Naive thymus-derived CD4-positive, alpha-beta T cell (primary cell): Measurements from ENCODE around the gene ZIM2. TPM values are rescaled to one million over a fixed set of nuclear protein-coding genes. Genes with fewer than 3 reads are reported as not detected.

Experiments used
- ATAC-seq: fragments of 150-1000 bp; cut with Tn5 transposase; 2 replicates; pipeline ENCODE4 v1.10.0; 2021; ENCODE audit warnings: mild to moderate bottlenecking, moderate library complexity
- CTCF ChIA-PET: fragments of 350-600 bp; sonication (Branson Sonifier 250); formaldehyde crosslinking; loops from one replicate; lab custom pipeline; 2021; ENCODE audit warnings: antibody characterized with exemption; lab: Charles Lee
- POLR2A ChIA-PET: fragments of 350-600 bp; sonication (Branson Sonifier 250); formaldehyde crosslinking; loops from one replicate; lab custom pipeline; 2021; ENCODE audit warnings: antibody characterized with exemption, inconsistent platforms; lab: Charles Lee
- DNase-seq, 9 donors: peaks; one replicate each; pipeline versions ENCODE4 v3.0.0 to v3.0.0-alpha.2; 2020 to 2022; ENCODE audit warnings: mixed read lengths in 1 of 9
- H3K27ac ChIP-seq: one replicate; pipeline ENCODE4 v1.7.0; 2013; ENCODE audit warnings: mild to moderate bottlenecking, low read depth, low read length, moderate library complexity
- H3K27me3 ChIP-seq, 2 donors: one replicate each; pipeline ENCODE4 v1.7.0; 2013; ENCODE audit warnings: low read length in 2 of 2, mild to moderate bottlenecking in 2 of 2, moderate library complexity in 2 of 2; ENCODE audit not compliant: control insufficient read depth in 2 of 2, insufficient read depth in 2 of 2
- H3K36me3 ChIP-seq, 3 experiments: 1 replicate in 2 of 3; 2 replicates in 1 of 3; pipeline ENCODE4 v1.7.0; 2013; ENCODE audit warnings: low read length in 3 of 3, mild to moderate bottlenecking in 3 of 3, moderate library complexity in 1 of 3; ENCODE audit not compliant: insufficient read depth in 3 of 3, control insufficient read depth in 2 of 3
- H3K4me1 ChIP-seq, 2 donors: one replicate each; pipeline ENCODE4 v1.7.0; 2013; ENCODE audit warnings: low read length in 2 of 2, mild to moderate bottlenecking in 2 of 2, moderate library complexity in 1 of 2; ENCODE audit not compliant: control insufficient read depth in 2 of 2, insufficient read depth in 2 of 2
- H3K4me3 ChIP-seq: 2 replicates; pipeline ENCODE4 v1.7.0; 2013; ENCODE audit warnings: mild to moderate bottlenecking, low read length
- H3K9me3 ChIP-seq, 3 experiments: 1 replicate in 2 of 3; 2 replicates in 1 of 3; pipeline ENCODE4 v1.7.0; 2013; ENCODE audit warnings: low read length in 3 of 3; ENCODE audit not compliant: control insufficient read depth in 2 of 3
- H3K27ac Mint-ChIP-seq, 9 donors: one replicate each; pipeline ENCODE4 v1.8.0; 2020 to 2022; ENCODE audit warnings: mixed read lengths in 9 of 9, mild to moderate bottlenecking in 8 of 9, moderate library complexity in 5 of 9, inconsistent platforms in 2 of 9
- H3K27me3 Mint-ChIP-seq, 5 donors: one replicate each; pipeline ENCODE4 v1.8.0; 2021 to 2022; ENCODE audit warnings: mixed read lengths in 5 of 5, mild to moderate bottlenecking in 1 of 5
- H3K36me3 Mint-ChIP-seq, 5 donors: one replicate each; pipeline ENCODE4 v1.8.0; 2020 to 2022; ENCODE audit warnings: mixed read lengths in 5 of 5, mild to moderate bottlenecking in 3 of 5, inconsistent platforms in 1 of 5
- H3K4me1 Mint-ChIP-seq, 7 donors: one replicate each; pipeline ENCODE4 v1.8.0; 2020 to 2022; ENCODE audit warnings: mixed read lengths in 7 of 7, mild to moderate bottlenecking in 3 of 7, inconsistent platforms in 1 of 7
- H3K4me3 Mint-ChIP-seq, 10 donors: one replicate each; pipeline ENCODE4 v1.8.0; 2020 to 2022; ENCODE audit warnings: mild to moderate bottlenecking in 10 of 10, mixed read lengths in 10 of 10, moderate library complexity in 6 of 10, inconsistent platforms in 2 of 10
- H3K9me3 Mint-ChIP-seq, 11 donors: one replicate each; pipeline ENCODE4 v1.8.0; 2020 to 2022; ENCODE audit warnings: mixed read lengths in 11 of 11, mild to moderate bottlenecking in 4 of 11, inconsistent platforms in 1 of 11, moderate library complexity in 1 of 11
- intact Hi-C, 2 donors: fragments of 100-400 bp; cut with micrococcal nuclease; formaldehyde crosslinking; loops; one replicate each; pipeline ENCODE4 v1.15.1; 2023
- polyA plus RNA-seq, 2 donors: library from polyadenylated mRNA; unstranded; fragments of 300-500 nt; fragmentation: Illumina TruSeq; gene quantifications; one replicate each; pipeline ENCODE4 v1.2.3, GENCODE V29; 2021
- total RNA-seq, 6 experiments: library from RNA in 5 of 6; stranded (reverse) in 5 of 6; gene quantifications; 1 replicate in 5 of 6; 2 replicates in 1 of 6; pipeline ENCODE4 v1.2.3 and lab custom pipeline; 2021 to 2026

Gene ZIM2
- total RNA-seq (not detected), polyA plus RNA-seq (not detected), total RNA-seq (lab: John Stamatoyannopoulos, UW) (not detected)

DNA sequence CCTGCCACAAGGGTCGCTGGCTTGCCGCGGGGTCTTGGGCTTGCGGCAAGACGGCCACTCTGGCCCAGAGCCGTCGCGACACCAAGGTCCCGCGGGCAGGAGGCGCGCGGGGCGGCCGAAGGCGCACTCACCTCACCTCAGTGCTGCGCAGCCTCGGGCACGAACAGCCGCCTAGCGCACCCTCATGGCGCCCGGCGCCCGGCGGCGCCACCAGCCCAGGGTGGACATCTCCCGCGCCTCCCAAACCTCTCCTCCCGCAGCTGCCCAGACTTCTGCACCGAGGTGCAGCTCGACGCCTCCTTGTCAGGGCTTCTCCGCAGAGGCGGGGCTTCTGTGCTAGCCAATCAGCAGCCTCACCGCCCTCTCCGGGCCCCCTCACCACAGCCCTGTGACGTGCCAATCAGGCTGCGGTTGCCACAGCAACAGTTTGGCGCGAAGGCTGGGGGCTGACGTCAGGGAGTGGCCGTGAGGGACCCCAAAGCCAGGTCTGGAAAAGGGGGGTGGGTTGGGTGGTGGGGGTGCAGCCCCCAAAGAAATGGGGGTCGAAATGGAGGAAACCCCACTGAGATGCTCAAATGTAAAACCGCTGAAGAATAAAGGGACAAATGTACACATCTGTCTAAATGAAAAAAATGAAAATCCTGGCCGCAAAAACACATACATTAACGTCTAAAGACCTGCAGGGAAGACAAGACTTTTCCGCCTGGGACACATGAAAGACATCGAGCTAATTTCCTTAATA lies at the start of gene ZIM2, which contains the start of gene PEG3:
ZIM2 (minus strand) TSS at position 276 of the 742 bp plus-strand sequence. CDS start 16,449 bp downstream, outside the sequence.
PEG3 (minus strand) TSS at position 276 of the 742 bp plus-strand sequence. CDS start 16,071 bp downstream, outside the sequence.
- Mint-ChIP-seq H3K27ac (peak within 1 kb of the TSS in 1 of 9 donors; percentile 59), H3K4me3 (peak within 1 kb of the TSS in 3 of 10 donors; percentile 9 to 35 (median 11)), H3K4me1 (peaks cover 0 to 5% (median 0%) of the 10 kb centered on the region in 7 donors), H3K36me3 (peaks cover 2 to 22% (median 12%) of the 10 kb centered on the region in 5 donors), H3K9me3 (peaks cover 15 to 50% (median 27%) of the 10 kb centered on the region in 11 donors), H3K27me3 (peaks cover 2 to 27% (median 20%) of the 10 kb centered on the region in 5 donors)
- intact Hi-C loops: no loop called here
- ATAC-seq (no peak), DNase-seq (no peak)
- ChIA-PET POLR2A (no interaction called here), CTCF (no interaction called here)
- Histone ChIP-seq H3K4me1 (no peaks in the 10 kb centered on the region), H3K36me3 (no peaks in the 10 kb centered on the region), H3K4me3 (no peak within 1 kb of the TSS), H3K27me3 (no peaks in the 10 kb centered on the region), H3K27ac (no peak within 1 kb of the TSS), H3K9me3 (peaks cover 0 to 50% (median 7%) of the 10 kb centered on the region in 3 experiments)

DNA sequence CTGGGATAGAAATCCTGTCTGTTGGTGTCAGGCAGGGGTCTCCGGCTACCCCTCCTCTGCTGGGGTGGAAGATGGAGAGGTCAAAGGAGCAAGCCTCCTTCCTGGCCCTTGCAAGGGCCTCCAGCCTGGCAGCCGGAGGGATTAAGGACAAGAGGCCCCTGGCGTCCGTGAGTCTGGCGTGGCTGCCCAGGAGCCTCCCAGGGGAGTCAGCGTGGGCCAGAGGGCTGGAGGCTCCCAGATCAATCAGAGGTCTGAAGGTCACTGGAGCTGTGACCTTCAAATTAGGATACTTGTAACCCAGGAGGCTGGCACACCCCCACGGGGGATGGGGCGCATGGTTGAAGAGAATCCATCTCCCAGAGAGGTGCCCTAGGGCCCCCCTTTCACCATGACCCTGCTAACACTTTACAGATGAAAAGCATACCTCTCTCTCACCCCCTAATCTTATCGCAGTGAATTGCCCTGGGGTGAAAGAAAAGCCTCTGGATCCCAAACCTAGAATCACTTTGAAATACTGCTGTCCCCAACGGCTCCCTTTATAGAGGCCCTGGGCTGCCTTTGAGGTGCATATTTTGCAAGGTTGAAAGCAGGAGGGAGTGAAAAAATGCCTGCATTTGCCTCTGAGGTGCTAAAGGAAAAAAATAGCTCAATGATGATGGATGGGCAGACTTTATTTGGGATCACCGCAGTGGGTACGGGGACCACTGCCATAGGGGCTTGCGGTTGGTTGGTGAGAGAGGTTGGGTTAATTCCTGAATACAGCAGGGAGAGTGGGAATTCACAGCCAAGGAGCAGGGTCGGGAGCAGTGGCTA lies 44.9 kb upstream of the ZIM2 start:
- peaks cover 3 to 29% (median 8%) of the 10 kb centered on the region in 5 donors for H3K36me3 Mint-ChIP-seq
- intact Hi-C loops: no loop called here

DNA sequence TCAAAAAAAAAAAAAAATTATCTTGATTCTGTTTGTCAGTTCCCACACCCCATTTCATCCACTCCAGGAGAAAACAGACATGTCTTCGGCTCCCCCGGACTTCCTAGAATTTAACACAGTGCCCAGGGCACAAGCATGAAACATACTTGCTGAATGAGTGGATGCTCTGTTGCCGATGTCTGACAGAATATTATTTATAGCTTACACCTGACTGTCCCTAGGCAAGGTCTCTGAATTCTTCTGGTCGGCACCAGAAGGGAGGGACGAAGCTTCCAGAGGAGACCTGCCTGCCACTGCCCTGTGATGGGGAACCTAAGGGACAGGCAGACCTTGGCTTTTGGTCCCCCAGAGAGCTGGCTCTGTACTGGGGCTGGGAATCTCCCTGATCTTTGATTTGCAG lies 43.9 kb upstream of the ZIM2 start:
- ChIA-PET CTCF (no interaction called here), POLR2A (no interaction called here)
- Histone ChIP-seq H3K9me3 (peaks cover 0 to 33% (median 0%) of the 10 kb centered on the region in 3 experiments), H3K4me1 (no peaks in the 10 kb centered on the region), H3K4me3 (no peak overlapping the region), H3K36me3 (no peaks in the 10 kb centered on the region), H3K27ac (no peak overlapping the region), H3K27me3 (no peaks in the 10 kb centered on the region)
- peaks cover 3 to 29% (median 11%) of the 10 kb centered on the region in 5 donors for H3K36me3 Mint-ChIP-seq
- no peak overlapping the region for H3K27ac Mint-ChIP-seq
- ATAC-seq: no peak
- H3K4me1 Mint-ChIP-seq: no peaks in the 10 kb centered on the region
- H3K27me3 Mint-ChIP-seq: peaks cover 0 to 4% (median 0%) of the 10 kb centered on the region in 5 donors
- H3K9me3 Mint-ChIP-seq: peaks cover 10 to 93% (median 48%) of the 10 kb centered on the region in 11 donors
- no peak for DNase-seq
- intact Hi-C loops: no loop called here
- H3K4me3 Mint-ChIP-seq: no peak overlapping the region

More for the DNA sequence above, 44.9 kb upstream of the ZIM2 start:
- Mint-ChIP-seq H3K4me3 (no peak overlapping the region), H3K4me1 (no peaks in the 10 kb centered on the region), H3K9me3 (peaks cover 12 to 92% (median 46%) of the 10 kb centered on the region in 11 donors), H3K27me3 (peaks cover 0 to 4% (median 0%) of the 10 kb centered on the region in 5 donors), H3K27ac (no peak overlapping the region)
- Histone ChIP-seq H3K36me3 (no peaks in the 10 kb centered on the region), H3K9me3 (peaks cover 0 to 36% (median 0%) of the 10 kb centered on the region in 3 experiments), H3K4me3 (no peak overlapping the region), H3K4me1 (no peaks in the 10 kb centered on the region), H3K27ac (no peak overlapping the region), H3K27me3 (no peaks in the 10 kb centered on the region)
- no peak for DNase-seq
- POLR2A ChIA-PET: no interaction called here
- ATAC-seq: no peak
- CTCF ChIA-PET: no interaction called here

DNA sequence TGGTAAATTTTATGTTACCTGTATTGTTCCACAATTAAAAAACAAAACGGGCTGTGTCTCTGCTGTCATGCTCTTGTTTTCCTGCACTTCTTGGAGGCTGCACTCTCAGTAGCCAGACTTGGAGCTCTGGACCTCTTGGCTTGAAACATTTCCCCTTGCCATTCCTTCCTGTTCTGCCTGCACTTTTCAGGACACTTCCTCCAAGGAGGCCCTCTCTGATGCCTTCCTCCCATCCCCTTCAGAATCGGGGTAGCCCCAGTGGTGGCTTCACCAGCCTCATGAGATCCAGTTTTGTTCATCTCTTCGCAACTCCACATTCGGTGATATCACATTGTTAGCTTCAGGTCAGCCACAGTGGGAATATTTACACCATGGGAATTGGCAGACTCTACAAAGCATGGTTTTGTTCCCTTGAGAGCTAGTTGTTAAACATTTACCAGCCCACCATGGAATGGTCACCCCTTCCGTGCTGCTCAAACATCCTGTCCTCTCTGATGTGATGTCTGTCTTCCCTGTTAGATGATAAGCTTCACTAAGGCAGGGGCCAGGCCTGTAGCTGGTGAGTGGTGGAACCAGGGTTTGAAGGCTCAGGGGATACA lies 40.2 kb upstream of the ZIM2 start:
- CTCF ChIA-PET: interaction anchor here (0.6 kb wide), 1 partner anchor 978 kb away, joined by 7 read pairs; no protein-coding TSS in a partner anchor

DNA sequence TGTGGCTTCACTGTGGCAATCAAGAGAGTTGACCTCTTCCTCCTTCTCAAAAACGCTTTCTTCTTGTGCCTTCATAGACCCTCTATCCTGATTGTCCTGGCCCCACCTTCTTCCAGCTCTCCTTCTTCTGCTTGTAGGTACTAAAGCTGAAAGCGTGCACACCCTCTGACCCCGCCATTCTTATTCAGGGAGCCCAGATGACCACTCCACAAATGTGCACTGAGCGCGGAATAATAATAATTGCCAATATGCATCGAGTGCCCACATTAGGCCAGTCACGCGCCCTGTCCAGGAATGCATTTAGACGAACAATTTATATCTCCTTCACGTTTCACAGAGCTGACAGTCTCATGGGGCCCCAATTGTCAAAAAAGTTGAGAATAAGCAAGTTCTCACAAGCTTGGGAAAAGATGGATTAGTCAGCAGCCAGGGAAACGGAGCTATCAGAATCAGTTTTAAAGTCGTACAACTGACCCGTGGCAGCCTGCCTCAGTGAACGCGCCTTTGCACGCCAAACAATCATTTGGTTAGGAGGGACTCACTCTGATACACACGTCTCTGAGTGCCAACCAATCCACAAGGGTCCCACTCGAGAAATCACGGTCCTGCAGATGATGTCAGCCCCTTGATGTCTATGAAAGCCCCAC lies 36.7 kb upstream of the ZIM2 start:
- ChIA-PET CTCF (interaction anchor here (0.6 kb wide), 1 partner anchor 123 kb away, joined by 3 read pairs; no protein-coding TSS in a partner anchor), POLR2A (no interaction called here)
- no peaks in the 10 kb centered on the region for H3K36me3 ChIP-seq
- Mint-ChIP-seq H3K9me3 (peaks cover 24 to 90% (median 42%) of the 10 kb centered on the region in 11 donors), H3K27ac (no peak overlapping the region), H3K36me3 (peaks cover 4 to 31% (median 9%) of the 10 kb centered on the region in 5 donors), H3K4me1 (no peaks in the 10 kb centered on the region), H3K27me3 (peaks cover 0 to 4% (median 0%) of the 10 kb centered on the region in 5 donors), H3K4me3 (no peak overlapping the region)
- intact Hi-C loops: no loop called here
- DNase-seq (no peak), ATAC-seq (no peak)
- H3K4me3 ChIP-seq: no peak overlapping the region
- peaks cover 0 to 40% (median 0%) of the 10 kb centered on the region in 3 experiments for H3K9me3 ChIP-seq
- no peaks in the 10 kb centered on the region for H3K27me3 ChIP-seq
- no peak overlapping the region for H3K27ac ChIP-seq
- H3K4me1 ChIP-seq: no peaks in the 10 kb centered on the region

More for the DNA sequence above, 40.2 kb upstream of the ZIM2 start:
- Mint-ChIP-seq H3K4me1 (no peaks in the 10 kb centered on the region), H3K27me3 (no peaks in the 10 kb centered on the region), H3K9me3 (peaks cover 8 to 92% (median 36%) of the 10 kb centered on the region in 11 donors), H3K36me3 (peaks cover 5 to 22% (median 11%) of the 10 kb centered on the region in 5 donors), H3K27ac (no peak overlapping the region), H3K4me3 (no peak overlapping the region)
- Histone ChIP-seq H3K36me3 (no peaks in the 10 kb centered on the region), H3K27me3 (no peaks in the 10 kb centered on the region), H3K27ac (no peak overlapping the region), H3K4me3 (no peak overlapping the region), H3K9me3 (peaks cover 0 to 29% (median 0%) of the 10 kb centered on the region in 3 experiments), H3K4me1 (no peaks in the 10 kb centered on the region)
- no peak for DNase-seq
- POLR2A ChIA-PET: no interaction called here
- intact Hi-C loops: no loop called here
- no peak for ATAC-seq

DNA sequence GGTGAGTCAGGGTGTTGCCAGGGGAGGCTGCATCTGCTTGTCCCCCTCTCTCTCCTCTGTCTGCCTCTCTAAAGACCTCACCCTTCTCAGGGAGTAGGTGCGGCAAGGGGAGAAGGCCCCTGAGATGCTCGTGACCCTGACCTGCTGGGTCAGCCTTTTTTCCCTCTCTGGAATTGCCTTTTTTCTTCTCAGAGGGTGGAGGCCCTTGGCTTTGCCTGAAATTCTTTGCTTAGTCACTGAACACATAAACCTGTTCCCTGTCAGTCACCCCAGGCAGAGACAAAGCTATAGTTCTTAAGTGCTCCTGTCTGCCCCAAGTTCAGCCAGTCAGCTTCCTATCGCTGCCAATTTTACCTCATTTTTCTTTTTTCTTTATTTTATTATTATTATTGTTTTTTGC lies 35.2 kb upstream of the ZIM2 start:
- ATAC-seq: no peak
- Histone ChIP-seq H3K9me3 (peaks cover 0 to 45% (median 0%) of the 10 kb centered on the region in 3 experiments), H3K36me3 (no peaks in the 10 kb centered on the region), H3K27me3 (no peaks in the 10 kb centered on the region), H3K4me3 (no peak overlapping the region), H3K27ac (no peak overlapping the region), H3K4me1 (no peaks in the 10 kb centered on the region)
- peaks cover 28 to 91% (median 47%) of the 10 kb centered on the region in 11 donors for H3K9me3 Mint-ChIP-seq
- no peaks in the 10 kb centered on the region for H3K4me1 Mint-ChIP-seq
- no peak overlapping the region for H3K4me3 Mint-ChIP-seq
- CTCF ChIA-PET: no interaction called here
- H3K27me3 Mint-ChIP-seq: peaks cover 0 to 4% (median 0%) of the 10 kb centered on the region in 5 donors
- intact Hi-C loops: no loop called here
- DNase-seq: no peak
- H3K27ac Mint-ChIP-seq: no peak overlapping the region
- POLR2A ChIA-PET: no interaction called here
- H3K36me3 Mint-ChIP-seq: peaks cover 4 to 29% (median 10%) of the 10 kb centered on the region in 5 donors
